GM13977 (cell line): ENCODE data around the gene DCUN1D2.

Source experiments
- DNase-seq: peaks from one replicate; pipeline ENCODE4 v3.0.0; 2012; ENCODE audit warnings: low spot score
- CTCF ChIP-seq: IDR thresholded peaks from 2 replicates; pipeline ENCODE4 v1.5.1; 2012; ENCODE audit warnings: mild to moderate bottlenecking, control low read depth; ENCODE audit not compliant: insufficient read depth; ENCODE audit errors: extremely low read depth, missing control alignments
- in situ Hi-C: fragments of 300-500 bp; cut with MboI; formaldehyde crosslinking; loops from one replicate; pipeline ENCODE4 v1.12.0; 2022; ENCODE audit warnings: low sequenced_read_pairs, low pct_unique_long_range_greater_than_20kb, mixed read lengths, inconsistent platforms; ENCODE audit not compliant: unreplicated experiment

The DCUN1D2 gene

GRCh38 chr13:113499936-113500335 lies 9.4 kb upstream of the DCUN1D2 start:
- no peak for TF ChIP-seq CTCF
- in situ Hi-C loops: no loop called here
- no peak for DNase-seq

- no peak for TF ChIP-seq CTCF
- no peak for DNase-seq
- in situ Hi-C loops: no loop called here
These were observed 8.4 kb upstream of the DCUN1D2 start for GRCh38 chr13:113498905-113499304.

DNA sequence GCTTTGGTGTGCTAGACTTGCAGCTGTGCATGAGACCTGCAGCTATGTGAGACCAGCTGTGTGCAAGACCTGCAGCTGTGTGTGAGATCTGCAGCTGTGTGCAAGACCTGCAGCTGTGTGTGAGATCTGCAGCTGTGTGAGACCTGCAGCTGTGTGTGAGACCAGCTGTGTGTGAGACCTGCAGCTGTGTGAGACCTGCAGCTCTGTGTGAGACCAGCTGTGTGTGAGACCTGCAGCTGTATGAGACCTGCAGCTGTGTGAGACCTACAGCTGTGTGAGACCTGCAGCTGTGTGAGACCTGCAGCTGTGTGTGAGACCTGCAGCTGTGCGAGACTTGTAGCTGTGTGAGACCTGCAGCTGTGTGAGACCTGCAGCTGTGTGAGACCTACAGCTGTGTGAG lies 6.7 kb upstream of the DCUN1D2 start:
- in situ Hi-C loops: no loop called here
- TF ChIP-seq CTCF: no peak
- DNase-seq: no peak

- no peak for TF ChIP-seq CTCF
- in situ Hi-C loops: no loop called here
- DNase-seq: no peak
These were observed 5.1 kb upstream of the DCUN1D2 start for GRCh38 chr13:113495494-113496210.

- DNase-seq: peak; percentile 58
- in situ Hi-C loops: no loop called here
- TF ChIP-seq CTCF: no peak
These were observed 2.9 kb upstream of the DCUN1D2 start for GRCh38 chr13:113493315-113493951.

- no peak for DNase-seq
- in situ Hi-C loops: no loop called here
- no peak for TF ChIP-seq CTCF
These were observed 1.5 kb upstream of the DCUN1D2 start for GRCh38 chr13:113491982-113492381.

DNA sequence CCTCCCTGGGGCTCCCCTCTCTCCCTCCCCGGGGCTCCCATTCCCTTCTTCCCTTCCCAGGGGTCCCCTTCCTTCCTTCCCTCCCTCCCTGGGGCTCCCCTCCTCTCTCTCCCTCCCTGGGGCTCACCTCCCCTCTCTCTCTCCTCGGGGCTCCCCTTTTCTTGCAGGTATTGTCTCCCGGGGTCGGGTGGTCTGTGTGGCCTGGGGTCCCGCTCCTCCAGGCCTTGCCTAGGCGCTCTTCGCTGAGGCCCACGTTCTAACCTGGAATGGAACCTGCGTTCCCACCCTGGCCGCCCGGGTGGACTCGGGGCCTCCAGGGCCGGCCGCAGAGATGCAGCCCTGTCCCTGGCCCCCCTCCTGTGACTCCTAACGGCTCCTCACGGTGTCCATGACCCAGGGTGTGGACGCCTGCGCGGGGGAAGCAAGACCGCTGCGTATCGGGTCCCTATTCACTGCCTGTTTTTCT lies 940 bp upstream of the DCUN1D2 start:
- in situ Hi-C loops: no loop called here
- TF ChIP-seq CTCF: no peak
- no peak for DNase-seq
